H9 (cell line): ENCODE data around the gene EPB41L4A. TPM values are rescaled to one million over a fixed set of nuclear protein-coding genes. Genes with fewer than 3 reads are reported as not detected.

Source experiments
- DNase-seq: peaks from one replicate; pipeline ENCODE4 v3.0.0-alpha.2; 2017
- H2AFZ ChIP-seq: one replicate; pipeline ENCODE4 v1.6.1; 2013; ENCODE audit warnings: mild to moderate bottlenecking, low read length, control low read depth, moderate library complexity
- H2AK5ac ChIP-seq: 2 replicates; pipeline ENCODE4 v1.6.1; 2013; ENCODE audit warnings: low read length, control low read depth, mixed read lengths; ENCODE audit not compliant: insufficient read length
- H2BK120ac ChIP-seq: one replicate; pipeline ENCODE4 v1.6.1; 2013; ENCODE audit warnings: low read depth, mild to moderate bottlenecking, low read length, control low read depth, inconsistent platforms; ENCODE audit not compliant: poor library complexity, severe bottlenecking
- H2BK12ac ChIP-seq: 2 replicates; pipeline ENCODE4 v1.6.1; 2013; ENCODE audit warnings: low read length, control low read depth, mixed read lengths, low read depth; ENCODE audit not compliant: insufficient read length
- H2BK15ac ChIP-seq: 2 replicates; pipeline ENCODE4 v1.6.1; 2013; ENCODE audit warnings: low read depth, low read length, control low read depth
- H2BK20ac ChIP-seq: one replicate; pipeline ENCODE4 v1.6.1; 2013; ENCODE audit warnings: low read depth, mild to moderate bottlenecking, low read length, control low read depth, inconsistent platforms; ENCODE audit not compliant: poor library complexity, severe bottlenecking
- H2BK5ac ChIP-seq: 2 replicates; pipeline ENCODE4 v1.6.1; 2013; ENCODE audit warnings: low read length, control low read depth, mixed read lengths; ENCODE audit not compliant: insufficient read length
- H3K14ac ChIP-seq: 2 replicates; pipeline ENCODE4 v1.6.1; 2013; ENCODE audit warnings: low read length, control low read depth; ENCODE audit not compliant: insufficient read depth
- H3K18ac ChIP-seq: 2 replicates; pipeline ENCODE4 v1.6.1; 2013; ENCODE audit warnings: low read depth, mild to moderate bottlenecking, mixed read lengths, low read length, control low read depth; ENCODE audit not compliant: insufficient read length
- H3K23ac ChIP-seq: 2 replicates; pipeline ENCODE4 v1.6.1; 2013; ENCODE audit warnings: low read length, control low read depth, mixed read lengths, low read depth; ENCODE audit not compliant: insufficient read length
- H3K23me2 ChIP-seq: 2 replicates; pipeline ENCODE4 v1.6.1; 2013; ENCODE audit warnings: low read depth, mild to moderate bottlenecking, mixed read lengths, low read length, control low read depth; ENCODE audit not compliant: insufficient read length, poor library complexity, severe bottlenecking
- H3K27ac ChIP-seq: 2 replicates; pipeline ENCODE4 v1.5.1; 2013; ENCODE audit warnings: low read length, control low read depth, mixed read lengths, low read depth; ENCODE audit not compliant: insufficient read length
- H3K27me3 ChIP-seq: 2 replicates; pipeline ENCODE4 v1.6.1; 2013; ENCODE audit warnings: low read length, control low read depth, inconsistent platforms; ENCODE audit not compliant: insufficient read depth
- H3K4ac ChIP-seq: 2 replicates; pipeline ENCODE4 v1.6.1; 2013; ENCODE audit warnings: low read depth, mild to moderate bottlenecking, control low read depth, inconsistent platforms, low read length, moderate library complexity
- H3K4me1 ChIP-seq: 2 replicates; pipeline ENCODE4 v1.6.1; 2013; ENCODE audit warnings: low read length, control low read depth, inconsistent platforms; ENCODE audit not compliant: insufficient read depth
- H3K4me2 ChIP-seq: 2 replicates; pipeline ENCODE4 v1.6.1; 2013; ENCODE audit warnings: low read length, control low read depth, mixed read lengths; ENCODE audit not compliant: insufficient read length, insufficient read depth
- H3K56ac ChIP-seq: 2 replicates; pipeline ENCODE4 v1.6.1; 2013; ENCODE audit warnings: low read depth, mild to moderate bottlenecking, mixed read lengths, low read length, control low read depth; ENCODE audit not compliant: insufficient read length
- H3K79me1 ChIP-seq: 2 replicates; pipeline ENCODE4 v1.6.1; 2013; ENCODE audit warnings: low read depth, mild to moderate bottlenecking, moderate library complexity, low read length, control low read depth, inconsistent platforms; ENCODE audit not compliant: insufficient read depth, poor library complexity, severe bottlenecking
- H3K79me2 ChIP-seq: 2 replicates; pipeline ENCODE4 v1.6.1; 2013; ENCODE audit warnings: low read length, control low read depth, inconsistent platforms; ENCODE audit not compliant: insufficient read depth
- H3K9ac ChIP-seq: 2 replicates; pipeline ENCODE4 v1.6.1; 2013; ENCODE audit warnings: low read length, control low read depth, mixed read lengths; ENCODE audit not compliant: insufficient read length; ENCODE audit errors: extremely low read depth
- H3K9me3 ChIP-seq: one replicate; pipeline ENCODE4 v1.6.1; 2013; ENCODE audit warnings: low read depth, low read length, inconsistent platforms; ENCODE audit not compliant: control insufficient read depth
- H3T11ph ChIP-seq: one replicate; pipeline ENCODE4 v1.6.1; 2013; ENCODE audit warnings: mild to moderate bottlenecking, low read length, control low read depth, inconsistent platforms
- H4K20me1 ChIP-seq: one replicate; pipeline ENCODE4 v1.6.1; 2013; ENCODE audit not compliant: control insufficient read depth, insufficient read length, insufficient read depth
- H4K5ac ChIP-seq: 2 replicates; pipeline ENCODE4 v1.6.1; 2013; ENCODE audit warnings: low read depth, mild to moderate bottlenecking, mixed read lengths, low read length, control low read depth; ENCODE audit not compliant: insufficient read length
- H4K8ac ChIP-seq: replicated peaks from 2 replicates; pipeline ENCODE4 v1.6.1; 2013; ENCODE audit warnings: low read length, control low read depth, mixed read lengths, low read depth; ENCODE audit not compliant: insufficient read length
- H4K91ac ChIP-seq: 2 replicates; pipeline ENCODE4 v1.6.1; 2013; ENCODE audit warnings: low read depth, mild to moderate bottlenecking, moderate library complexity, mixed read lengths, low read length, control low read depth; ENCODE audit not compliant: insufficient read length
- H3K27ac Mint-ChIP-seq, 3 experiments: 2 replicates in 2 of 3; 3 replicates in 1 of 3; pipeline ENCODE4 v1.8.0; 2020 to 2021; ENCODE audit warnings: mixed read lengths in 3 of 3, mild to moderate bottlenecking in 1 of 3, moderate library complexity in 1 of 3
- H3K27me3 Mint-ChIP-seq: 2 replicates; pipeline ENCODE4 v1.8.0; 2021; ENCODE audit warnings: low read depth, mild to moderate bottlenecking, moderate library complexity, mixed read lengths
- H3K36me3 Mint-ChIP-seq, 3 experiments: 2 replicates in 2 of 3; 3 replicates in 1 of 3; pipeline ENCODE4 v1.8.0; 2020 to 2021; ENCODE audit warnings: low read depth in 3 of 3, mixed read lengths in 3 of 3; ENCODE audit not compliant: insufficient read depth in 1 of 3
- H3K4me1 Mint-ChIP-seq, 2 experiments: 2 replicates each; pipeline ENCODE4 v1.8.0; 2020; ENCODE audit warnings: mixed read lengths in 2 of 2
- H3K4me3 Mint-ChIP-seq, 2 experiments: 2 replicates in 1 of 2; 3 replicates in 1 of 2; pipeline ENCODE4 v1.8.0; 2020 to 2021; ENCODE audit warnings: mild to moderate bottlenecking in 2 of 2, mixed read lengths in 2 of 2, moderate library complexity in 1 of 2
- H3K9me3 Mint-ChIP-seq, 2 experiments: 2 replicates in 1 of 2; 3 replicates in 1 of 2; pipeline ENCODE4 v1.8.0; 2020; ENCODE audit warnings: mild to moderate bottlenecking in 2 of 2, mixed read lengths in 2 of 2, moderate library complexity in 1 of 2
- CTCF ChIP-seq: fragments of 200-600 bp; sonication (generic); conservative IDR thresholded peaks from 3 replicates; pipeline ENCODE4 v1.8.0; 2021; ENCODE audit warnings: antibody characterized with exemption, mild to moderate bottlenecking
- WGBS: extraction: QIAGEN DNeasy Blood & Tissue Kit; methylation state at CpG from one replicate; pipeline ENCODE4 v1.1.7; 2013; ENCODE audit warnings: missing lambda C conversion rate, low lambda C conversion rate, mixed read lengths; ENCODE audit not compliant: insufficient read length; ENCODE audit errors: extremely low coverage; 5-methylcytosine and 5-hydroxymethylcytosine counted together
- total RNA-seq: library from RNA; stranded (reverse); gene quantifications from 2 replicates; pipeline ENCODE4 v1.2.1, GENCODE V29; 2021

Gene EPB41L4A
- total RNA-seq, 1 experiment from 2014 or later: 4.9 TPM

DNA sequence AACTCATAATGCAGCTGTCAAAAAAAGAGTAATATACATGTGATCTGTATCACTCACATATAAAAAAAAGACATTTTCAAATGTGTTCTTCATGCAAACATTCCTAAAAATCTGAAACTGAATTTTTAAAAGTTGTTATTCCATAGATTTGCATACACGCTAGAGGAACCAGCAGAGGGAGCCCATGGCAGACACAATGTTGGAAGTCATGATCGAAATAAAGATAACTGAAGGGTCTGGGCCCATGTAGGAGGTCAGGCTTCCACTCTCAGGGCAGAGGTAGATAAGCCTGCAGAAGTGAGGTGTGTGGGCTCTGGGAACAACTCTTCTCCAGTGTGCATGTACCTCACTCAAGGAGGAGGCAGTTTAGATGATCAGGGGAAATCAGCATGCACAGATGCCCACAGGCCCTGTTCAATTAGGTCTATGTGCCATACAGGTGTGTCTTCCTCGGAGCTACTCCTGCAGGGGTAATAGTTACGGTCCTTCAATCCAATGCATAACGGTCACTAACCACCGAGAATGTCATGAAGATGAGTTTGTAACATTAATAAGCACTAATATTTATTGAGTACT, 208.6 kb downstream of the EPB41L4A start:
- peaks cover 19 to 21% of the 10 kb centered on the region in 2 experiments for H3K4me1 Mint-ChIP-seq
- H3K18ac ChIP-seq: no peak overlapping the region
- H4K91ac ChIP-seq: no peak overlapping the region
- H3K27ac ChIP-seq: no peak overlapping the region
- H3K27ac Mint-ChIP-seq: no peak overlapping the region
- no CpG with 5 or more reads among the region's 6 CpGs for WGBS
- no peak overlapping the region for H2BK5ac ChIP-seq
- no peak overlapping the region for H3K14ac ChIP-seq
- H2BK15ac ChIP-seq: no peak overlapping the region
- no peak overlapping the region for H3K9ac ChIP-seq
- no peaks in the 10 kb centered on the region for H3K23me2 ChIP-seq
- no peaks in the 10 kb centered on the region; a peak in 2 of 5 replicates for H3K9me3 Mint-ChIP-seq
- no peak overlapping the region for H3T11ph ChIP-seq
- H4K8ac ChIP-seq: no peak overlapping the region
- H4K5ac ChIP-seq: no peak overlapping the region
- no peaks in the 10 kb centered on the region for H3K79me1 ChIP-seq
- no peak overlapping the region for H3K4ac ChIP-seq
- no peak overlapping the region for H2AK5ac ChIP-seq
- H3K4me3 Mint-ChIP-seq: no peak overlapping the region
- no peaks in the 10 kb centered on the region for H3K4me1 ChIP-seq
- peak; percentile 75 for TF ChIP-seq CTCF
- H2AFZ ChIP-seq: no peak overlapping the region
- H3K4me2 ChIP-seq: no peak overlapping the region
- peak; percentile 35 for DNase-seq
- H3K36me3 Mint-ChIP-seq: peaks cover 0 to 1% (median 0%) of the 10 kb centered on the region in 3 experiments; a peak in 3 of 7 replicates
- H3K27me3 ChIP-seq: no peaks in the 10 kb centered on the region
- H3K9me3 ChIP-seq: no peaks in the 10 kb centered on the region
- H4K20me1 ChIP-seq: no peaks in the 10 kb centered on the region
- H3K56ac ChIP-seq: no peak overlapping the region
- no peak overlapping the region for H2BK20ac ChIP-seq
- H2BK12ac ChIP-seq: no peak overlapping the region
- no peak overlapping the region for H3K23ac ChIP-seq
- H3K79me2 ChIP-seq: no peaks in the 10 kb centered on the region
- no peaks in the 10 kb centered on the region for H3K27me3 Mint-ChIP-seq
- no peak overlapping the region for H2BK120ac ChIP-seq
